Ovary (tissue), 3 donors: ENCODE results near the gene GRAMD4.

ENCODE experiments used
- POLR2A ChIP-seq: fragments of 450-650 bp; IDR thresholded peaks from one replicate; pipeline ENCODE4 v1.6.1; 2017; ENCODE audit warnings: antibody characterized with exemption, mild to moderate bottlenecking, moderate library complexity
- TF ChIP-seq, protein P1 (sequence below), 3 donors: fragments of 450-650 bp in 2 of 3; fragments of 200-600 bp in 1 of 3; IDR thresholded peaks; one replicate each; pipeline versions ENCODE4 v1.5.1 to v1.8.0; 2016 to 2022; ENCODE audit warnings: antibody characterized with exemption in 3 of 3, mild to moderate bottlenecking in 1 of 3
- donor health status: DM: no; HTN: no; CAD: no.

DNA sequence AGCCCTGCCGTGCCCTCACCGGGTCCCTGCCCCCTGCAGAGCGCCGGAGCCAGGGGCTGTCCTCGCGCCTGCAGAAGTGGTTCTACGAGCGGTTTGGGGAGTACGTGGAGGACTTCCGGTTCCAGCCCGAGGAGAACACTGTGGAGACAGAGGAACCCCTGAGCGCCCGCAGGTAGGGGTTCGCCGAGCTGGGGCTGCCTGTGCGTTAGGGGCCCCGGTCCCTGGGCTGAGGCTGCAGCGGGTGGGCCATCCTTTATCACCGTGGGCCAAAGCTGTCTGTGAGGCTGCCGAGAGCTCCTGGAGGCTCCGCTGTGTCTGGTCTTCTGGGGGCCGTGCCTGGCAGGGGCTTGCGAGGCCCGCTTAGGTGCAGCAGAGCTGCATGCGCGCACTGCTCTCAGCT lies 42.8 kb downstream of the GRAMD4 start:
- TF ChIP-seq, protein P1, sequence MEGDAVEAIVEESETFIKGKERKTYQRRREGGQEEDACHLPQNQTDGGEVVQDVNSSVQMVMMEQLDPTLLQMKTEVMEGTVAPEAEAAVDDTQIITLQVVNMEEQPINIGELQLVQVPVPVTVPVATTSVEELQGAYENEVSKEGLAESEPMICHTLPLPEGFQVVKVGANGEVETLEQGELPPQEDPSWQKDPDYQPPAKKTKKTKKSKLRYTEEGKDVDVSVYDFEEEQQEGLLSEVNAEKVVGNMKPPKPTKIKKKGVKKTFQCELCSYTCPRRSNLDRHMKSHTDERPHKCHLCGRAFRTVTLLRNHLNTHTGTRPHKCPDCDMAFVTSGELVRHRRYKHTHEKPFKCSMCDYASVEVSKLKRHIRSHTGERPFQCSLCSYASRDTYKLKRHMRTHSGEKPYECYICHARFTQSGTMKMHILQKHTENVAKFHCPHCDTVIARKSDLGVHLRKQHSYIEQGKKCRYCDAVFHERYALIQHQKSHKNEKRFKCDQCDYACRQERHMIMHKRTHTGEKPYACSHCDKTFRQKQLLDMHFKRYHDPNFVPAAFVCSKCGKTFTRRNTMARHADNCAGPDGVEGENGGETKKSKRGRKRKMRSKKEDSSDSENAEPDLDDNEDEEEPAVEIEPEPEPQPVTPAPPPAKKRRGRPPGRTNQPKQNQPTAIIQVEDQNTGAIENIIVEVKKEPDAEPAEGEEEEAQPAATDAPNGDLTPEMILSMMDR (IDR thresholded peaks at IDR 0.05), result no peak
- TF ChIP-seq POLR2A, result no peak
